Stimulated activated CD4-positive, alpha-beta T cell treated with anti-CD3 and anti-CD28 coated beads, Interleukin-1b, Interleukin-23, amount 100 ng/mL, for 24 hours (primary cell): ENCODE results near the gene LRP1.
A peak's percentile ranks its signal among the peaks of the same experiment; 100 is the strongest.

Source experiments
- DNase-seq, 4 experiments: peaks; one replicate each; pipeline ENCODE4 v3.0.0-alpha.2; 2020; ENCODE audit warnings: low read depth in 4 of 4, low spot score in 1 of 4

LRP1 gene

DNA sequence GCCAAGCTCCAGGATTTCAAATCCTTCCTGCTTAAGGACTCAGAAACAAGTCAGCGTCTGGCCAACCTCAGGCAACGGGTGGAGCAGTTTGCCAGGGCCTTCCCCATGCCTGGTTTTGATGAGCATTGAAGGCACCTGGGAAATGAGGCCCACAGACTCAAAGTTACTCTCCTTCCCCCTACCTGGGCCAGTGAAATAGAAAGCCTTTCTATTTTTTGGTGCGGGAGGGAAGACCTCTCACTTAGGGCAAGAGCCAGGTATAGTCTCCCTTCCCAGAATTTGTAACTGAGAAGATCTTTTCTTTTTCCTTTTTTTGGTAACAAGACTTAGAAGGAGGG lies 105.9 kb downstream of the LRP1 start:
- no peak for DNase-seq

DNA sequence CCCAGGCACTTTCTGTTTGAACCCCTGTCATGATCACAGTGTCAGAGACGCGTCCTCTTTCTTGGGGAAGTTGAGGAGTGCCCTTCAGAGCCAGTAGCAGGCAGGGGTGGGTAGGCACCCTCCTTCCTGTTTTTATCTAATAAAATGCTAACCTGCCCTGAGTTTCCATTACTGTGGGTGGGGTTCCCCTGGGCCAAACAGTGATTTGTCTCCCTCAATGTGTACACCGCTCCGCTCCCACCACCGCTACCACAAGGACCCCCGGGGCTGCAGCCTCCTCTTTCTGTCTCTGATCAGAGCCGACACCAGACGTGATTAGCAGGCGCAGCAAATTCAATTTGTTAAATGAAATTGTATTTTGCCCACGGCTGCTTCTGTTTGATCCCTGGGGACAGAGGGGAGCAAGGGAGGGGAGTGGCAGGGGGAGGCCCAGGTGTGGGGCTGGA lies 106.3 kb downstream of the LRP1 start:
- no peak for DNase-seq

DNA sequence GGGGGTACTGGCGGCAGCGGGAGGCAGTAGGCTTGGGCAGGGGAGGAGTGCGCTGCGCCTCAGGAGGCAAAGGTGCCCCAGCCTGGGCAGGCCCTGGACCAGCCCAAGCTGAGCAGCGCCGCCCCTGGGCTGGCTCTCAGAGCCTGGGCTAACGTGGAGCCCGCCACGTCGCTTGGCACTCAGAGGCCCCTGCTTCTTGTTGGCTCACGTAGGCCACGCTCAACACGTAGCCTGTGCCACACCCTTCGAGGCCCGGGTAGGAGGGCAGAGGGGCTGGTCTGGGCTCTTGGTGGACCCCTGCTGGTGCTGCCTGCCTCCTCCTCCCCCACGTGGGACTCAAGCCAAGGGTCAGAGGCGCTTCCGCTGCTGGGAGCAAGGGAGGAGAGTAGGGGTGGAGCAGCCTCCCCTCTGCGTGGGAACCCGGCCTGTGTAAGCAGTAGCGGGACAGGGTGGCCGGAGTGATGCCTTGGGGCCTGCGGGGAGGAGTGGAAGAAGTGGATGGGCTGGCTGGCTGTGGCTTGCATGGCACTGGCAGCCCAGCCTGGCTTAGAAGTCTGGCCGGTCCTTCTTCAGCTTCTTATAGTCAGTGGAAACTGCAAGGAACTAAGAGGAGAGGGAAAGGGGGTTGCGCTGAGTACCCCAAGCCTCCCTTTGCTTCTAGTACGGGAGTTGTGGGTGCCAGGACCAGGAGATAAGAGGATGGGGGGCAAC lies 106.9 kb downstream of the LRP1 start:
- DNase-seq, result no peak

DNA sequence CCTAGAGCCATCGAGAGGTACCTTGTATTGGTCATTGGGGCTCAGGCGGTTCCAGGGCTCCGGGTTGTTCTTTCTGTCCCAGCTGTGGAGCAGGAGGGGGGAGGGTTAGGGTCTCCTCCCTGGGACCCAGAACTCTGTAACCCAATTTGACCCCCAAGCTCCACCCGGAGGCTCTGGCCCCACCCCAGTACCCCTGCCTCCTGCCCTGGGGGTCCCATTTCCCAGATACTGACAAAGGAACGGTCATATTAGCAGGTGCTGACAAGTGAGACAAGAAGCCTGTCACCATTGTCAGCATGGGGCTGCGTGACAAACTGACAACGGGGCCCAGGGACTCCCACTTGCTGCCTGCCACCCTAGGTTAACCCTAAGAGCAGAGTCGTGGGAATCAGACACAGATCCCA lies 107.4 kb downstream of the LRP1 start:
- DNase-seq, result no peak

DNA sequence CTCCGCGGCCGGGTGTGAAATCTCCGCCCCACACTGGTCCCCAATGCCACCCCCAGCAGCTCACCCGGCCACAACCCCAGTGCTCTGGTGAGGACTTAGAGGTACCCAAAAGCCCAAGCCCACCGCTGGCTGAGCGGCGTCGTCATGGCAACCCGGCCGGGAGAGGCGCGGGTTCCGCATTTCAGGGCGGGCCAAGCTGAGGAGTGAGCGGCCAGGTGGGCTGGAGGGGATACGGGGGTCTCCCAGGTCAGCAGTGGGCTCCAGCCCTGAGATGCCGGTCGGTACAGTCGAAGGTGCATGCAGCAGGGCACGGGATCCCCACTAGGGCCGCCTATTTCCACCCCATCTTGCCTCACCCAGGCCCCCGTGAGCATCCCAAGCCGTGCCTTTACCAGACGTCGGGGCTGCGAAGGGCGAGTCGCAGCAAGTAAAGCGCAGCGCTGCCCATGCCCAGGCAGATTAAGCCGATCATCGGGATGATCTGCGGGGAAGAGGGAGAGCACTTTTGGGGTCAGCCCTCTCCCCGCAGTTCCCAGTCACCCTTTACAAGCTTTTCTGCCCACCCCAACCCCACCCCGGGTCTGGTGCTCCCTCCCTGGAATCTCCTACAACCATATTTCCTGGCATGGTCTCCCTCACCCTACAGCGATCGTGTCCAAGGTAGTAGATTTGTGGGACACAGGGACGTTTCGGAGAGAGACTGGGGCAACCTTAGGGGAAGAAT lies 108.1 kb downstream of the LRP1 start:
- DNase-seq, result no peak

DNA sequence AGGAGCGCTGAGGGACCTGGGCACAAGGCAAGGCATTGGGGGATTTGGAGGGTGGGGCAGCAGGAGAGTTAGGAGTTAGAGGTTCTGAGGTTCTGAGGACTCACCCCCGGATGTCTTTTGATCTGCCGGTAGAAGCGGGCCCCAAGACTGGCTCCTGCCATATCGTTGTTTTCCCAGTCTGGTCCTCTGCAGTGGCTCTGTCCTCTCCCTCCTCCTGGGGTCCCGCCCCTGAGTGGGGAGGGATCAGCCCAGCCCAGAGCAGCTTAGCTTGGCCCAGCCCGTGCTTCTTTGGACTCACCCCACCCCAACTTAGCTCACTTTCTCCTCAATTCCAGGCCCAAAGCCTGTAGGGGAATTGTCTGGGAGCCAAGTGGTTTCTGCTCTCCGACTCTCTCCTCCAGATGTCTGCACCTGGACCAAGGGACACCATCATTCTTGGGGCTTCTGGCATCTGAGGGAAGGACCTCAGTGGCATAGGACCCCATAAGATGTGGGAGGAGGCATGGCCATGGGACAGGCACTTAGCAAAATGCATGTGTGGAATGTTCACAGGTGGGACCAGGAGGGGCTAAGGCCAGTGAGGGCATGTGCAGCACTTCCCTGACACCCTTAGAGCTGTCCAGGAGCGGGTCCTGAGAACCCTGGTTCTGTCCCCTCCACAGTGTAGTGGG lies 108.8 kb downstream of the LRP1 start:
- no peak for DNase-seq

DNA sequence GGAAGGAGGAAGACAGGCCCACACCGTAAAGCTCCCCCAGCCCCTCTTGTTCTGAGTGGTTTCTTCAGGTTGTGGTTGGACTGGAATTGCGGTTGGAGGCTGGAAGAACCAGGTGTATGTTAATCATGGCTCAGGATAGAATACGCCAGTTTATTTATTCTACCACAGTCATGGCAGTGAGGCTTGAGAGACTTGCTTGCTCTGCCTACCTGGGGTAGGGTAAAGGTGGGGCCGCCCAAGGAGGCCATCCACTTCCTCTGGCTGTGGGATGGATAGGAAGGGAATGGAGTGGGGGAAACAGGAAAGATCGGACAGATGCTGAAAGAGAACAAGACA lies 109.3 kb downstream of the LRP1 start:
- DNase-seq, result no peak

DNA sequence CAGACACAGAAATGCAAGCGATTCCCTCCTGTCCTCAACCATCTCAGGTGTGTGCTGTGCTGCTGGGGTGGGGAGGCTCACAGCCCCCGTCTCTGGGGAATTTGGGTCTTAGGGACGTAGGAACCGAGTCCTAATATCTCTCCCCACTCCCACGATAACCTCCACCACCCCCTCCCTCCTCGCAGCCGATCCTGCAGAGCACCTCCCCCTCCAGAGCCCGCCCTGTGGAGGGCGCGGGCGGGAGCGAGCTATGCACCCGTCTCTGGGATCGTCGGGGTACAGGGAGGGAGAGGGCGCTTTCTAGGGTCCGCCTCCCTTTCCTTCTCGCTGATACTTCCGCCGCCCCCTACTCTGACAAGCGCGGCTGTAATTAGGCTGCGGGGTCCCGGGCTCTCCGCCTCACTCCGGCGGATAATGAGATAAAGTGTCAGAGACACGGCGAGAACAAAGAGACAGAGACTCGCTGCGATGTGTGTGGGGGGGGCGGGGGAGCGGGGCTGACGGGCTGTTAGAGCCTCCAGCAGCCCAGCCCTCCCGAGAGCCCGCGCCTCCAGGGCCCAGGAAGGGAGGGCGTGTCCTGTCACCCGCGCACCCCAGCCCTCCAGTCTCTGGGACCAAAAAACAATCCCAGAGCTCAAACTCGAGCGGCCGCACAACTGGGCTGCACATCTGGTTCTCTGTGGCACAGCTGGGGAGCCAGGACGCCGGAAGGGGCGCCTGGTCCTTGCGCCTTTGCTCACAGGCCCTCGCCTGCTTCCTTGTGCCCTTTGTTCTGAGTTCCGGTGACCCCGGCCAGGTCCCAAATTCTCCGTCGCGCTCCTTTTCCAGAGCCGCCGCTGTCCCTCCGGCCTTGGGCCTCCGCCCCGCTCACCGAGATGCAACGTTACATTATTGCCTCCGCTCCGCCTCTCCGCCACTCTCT lies 109.9 kb downstream of the LRP1 start:
- DNase-seq, result no peak

DNA sequence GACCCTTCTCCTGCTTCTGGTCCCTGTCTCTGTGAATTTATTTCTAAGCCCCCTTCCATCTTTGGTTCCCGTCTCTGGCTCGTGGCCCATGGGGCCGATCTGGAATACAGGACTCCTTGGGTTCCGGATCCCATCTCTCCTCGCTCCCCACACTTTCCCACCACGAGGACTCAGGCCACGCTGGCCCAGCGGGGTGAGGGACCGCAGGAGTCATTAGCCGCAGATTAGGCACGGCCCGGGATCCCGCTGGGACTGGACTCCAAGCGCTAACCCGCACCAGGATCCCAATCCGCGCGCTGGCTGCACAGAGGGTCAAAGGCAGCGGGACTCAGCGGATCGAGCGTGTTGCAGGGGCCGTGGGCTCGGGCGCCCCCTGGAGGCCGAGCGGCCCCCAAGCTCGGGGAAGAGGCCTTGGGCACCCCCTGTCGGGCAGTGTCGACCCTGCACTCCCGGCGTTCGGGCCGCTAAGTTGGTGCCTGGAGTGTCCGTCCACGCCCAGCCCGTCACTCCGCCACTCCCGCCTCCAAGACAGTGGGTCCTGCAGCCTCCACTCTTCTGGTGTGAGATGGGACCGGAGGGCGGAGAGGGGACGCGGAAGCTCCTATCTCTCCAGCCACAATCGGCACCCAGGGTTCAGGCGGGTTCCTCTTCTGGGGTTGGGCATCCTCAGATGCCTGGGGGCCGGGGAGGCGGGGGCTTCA lies 110.7 kb downstream of the LRP1 start:
- DNase-seq, result peak; percentile 71 to 81 (median 78)

DNA sequence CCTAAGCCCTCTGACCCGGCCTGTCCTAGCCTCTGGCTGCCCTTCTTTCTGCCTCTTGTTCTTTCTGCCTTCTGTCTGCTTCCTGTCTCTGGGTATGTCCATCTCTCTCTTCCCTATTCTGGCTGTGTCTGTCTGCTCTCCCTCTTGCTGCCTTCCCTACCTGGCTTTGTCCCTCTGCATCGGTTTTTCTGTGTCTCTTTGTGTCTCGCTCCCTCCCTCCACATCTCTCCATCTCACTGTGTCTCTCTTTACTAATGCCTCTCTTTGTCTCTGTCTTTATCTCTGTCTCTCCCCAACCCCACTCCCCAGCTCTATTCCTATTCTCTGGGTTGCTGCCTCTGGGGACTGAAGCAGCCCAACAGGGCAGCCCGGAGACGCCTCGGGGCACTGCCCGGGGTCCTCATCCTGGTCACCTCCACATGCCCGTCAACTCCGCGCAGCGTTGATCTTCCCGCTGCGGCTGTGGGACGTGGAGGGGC lies 111.3 kb downstream of the LRP1 start:
- no peak for DNase-seq

DNA sequence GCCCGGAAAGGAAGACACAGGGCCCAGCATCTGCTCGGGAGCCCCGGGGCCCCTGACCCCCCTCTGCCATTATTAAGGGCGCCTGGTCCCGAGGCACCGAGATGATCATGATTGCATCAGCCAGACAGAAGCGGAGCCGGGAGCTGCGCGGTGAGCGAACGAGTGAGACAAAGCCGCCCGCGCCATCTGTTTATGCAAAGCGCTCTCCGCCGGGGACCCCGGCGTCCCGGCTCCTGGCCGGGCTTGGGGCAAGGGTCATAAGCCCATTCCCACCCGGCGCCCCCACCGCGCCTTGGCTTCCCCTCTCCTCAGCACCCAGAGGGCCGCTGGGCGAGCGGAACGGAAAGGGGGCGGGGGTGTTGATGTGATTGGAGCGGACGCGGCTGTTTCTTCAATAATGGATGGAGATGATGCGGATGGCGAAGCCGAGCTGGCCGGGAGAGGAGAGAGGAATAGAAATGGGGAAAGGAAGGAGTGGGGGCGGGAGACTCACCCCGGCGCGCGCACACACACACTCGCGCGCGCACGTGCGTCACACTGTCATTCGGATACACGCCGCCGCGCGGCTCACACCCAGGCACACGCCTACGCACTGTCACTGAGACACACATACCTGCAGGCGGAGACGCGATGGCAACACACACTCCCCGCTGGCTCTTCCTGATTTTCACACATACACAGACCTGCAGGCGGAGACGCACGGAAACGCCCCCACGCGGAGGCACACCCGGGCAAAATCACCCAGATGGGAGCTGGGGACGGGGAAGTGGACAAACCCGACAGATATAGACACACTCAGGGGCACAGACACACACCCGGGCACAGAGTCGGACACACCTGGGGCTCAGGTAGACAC lies 112.0 kb downstream of the LRP1 start:
- peak in 1 of 4 experiments; percentile 77 for DNase-seq

DNA sequence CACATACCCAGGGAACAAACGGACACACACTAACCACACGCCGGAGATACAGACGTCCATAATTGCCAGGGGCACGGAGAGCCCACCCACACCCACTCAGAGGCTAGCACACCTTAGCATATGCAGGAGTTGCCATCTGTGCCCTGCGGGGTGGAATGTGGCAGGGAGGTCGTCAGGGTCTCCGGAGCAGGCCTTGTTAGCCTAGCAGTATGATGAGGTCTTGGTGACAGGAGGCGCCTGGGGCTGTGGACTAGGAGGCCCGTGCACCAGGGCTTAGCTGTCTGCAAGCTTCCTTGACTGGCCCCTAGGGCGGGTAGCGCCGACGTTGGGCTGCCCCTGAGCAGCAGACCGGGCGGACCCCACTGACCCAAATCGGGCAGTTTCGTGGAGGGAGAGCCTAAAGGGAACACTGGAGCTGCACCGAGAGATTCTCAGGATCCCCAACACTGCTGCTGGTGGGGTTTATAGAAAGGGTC lies 112.7 kb downstream of the LRP1 start:
- DNase-seq, result no peak

DNA sequence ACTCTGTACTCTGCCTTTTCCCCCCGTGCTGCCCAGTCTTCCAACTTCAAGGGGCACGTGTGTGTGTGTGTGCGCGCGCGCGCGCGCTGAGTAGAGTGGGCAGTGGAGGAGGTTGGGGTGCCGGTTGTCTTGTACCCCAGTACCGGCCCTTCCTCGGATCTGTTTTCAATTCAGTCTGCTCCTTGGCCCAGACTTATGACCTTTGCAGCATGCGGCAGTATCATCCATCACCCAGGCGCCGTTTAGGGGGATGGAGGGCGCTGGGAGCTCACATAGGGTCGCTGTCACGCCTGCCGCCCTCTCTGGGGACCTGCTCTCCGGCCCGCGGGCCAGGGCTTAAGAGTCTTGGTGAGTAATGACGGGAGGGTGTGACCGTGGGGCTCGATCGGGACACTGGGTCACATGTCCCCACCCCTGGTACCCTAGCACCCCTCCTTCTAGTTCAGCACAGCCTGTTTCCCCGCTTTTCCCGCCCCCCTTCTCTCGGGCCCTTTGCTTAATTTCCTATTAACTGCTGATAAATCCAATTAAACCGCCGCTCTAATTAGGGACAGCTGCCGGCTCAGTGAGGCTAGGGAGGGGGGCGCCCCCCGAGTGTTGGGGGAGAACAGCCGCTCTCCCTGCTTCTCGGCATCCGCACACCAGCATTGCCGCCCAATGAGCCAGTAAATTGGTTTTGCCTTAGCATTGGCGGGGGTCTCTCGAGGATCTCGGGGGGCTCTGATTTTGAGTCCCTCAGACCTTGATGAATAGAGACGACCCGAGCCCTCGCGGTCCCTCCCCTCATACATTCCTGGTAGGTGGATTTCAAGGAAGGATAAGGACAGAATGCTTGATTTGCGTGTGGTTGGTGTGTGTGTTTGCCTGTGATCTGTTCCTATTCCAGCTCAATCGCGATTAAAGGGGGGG lies 113.4 kb downstream of the LRP1 start:
- DNase-seq, result no peak

DNA sequence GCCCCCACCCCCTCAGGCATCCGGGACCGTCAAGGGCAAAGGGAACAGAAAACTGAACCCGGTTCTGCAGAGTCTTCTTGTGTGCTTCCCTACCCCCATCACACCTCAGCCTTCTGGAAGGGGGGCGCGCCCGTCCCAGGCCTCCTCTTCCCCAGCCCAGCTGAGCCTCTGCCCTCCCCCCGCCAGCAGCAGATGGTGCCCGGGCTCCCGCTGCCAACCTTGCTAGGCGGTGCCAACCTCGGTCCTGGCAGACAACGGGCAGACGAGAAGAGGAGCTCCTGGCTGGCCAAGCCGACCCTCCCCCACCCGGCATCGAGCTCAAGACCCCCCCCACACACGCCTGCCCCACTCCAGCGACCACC lies 114.0 kb downstream of the LRP1 start:
- no peak for DNase-seq

DNA sequence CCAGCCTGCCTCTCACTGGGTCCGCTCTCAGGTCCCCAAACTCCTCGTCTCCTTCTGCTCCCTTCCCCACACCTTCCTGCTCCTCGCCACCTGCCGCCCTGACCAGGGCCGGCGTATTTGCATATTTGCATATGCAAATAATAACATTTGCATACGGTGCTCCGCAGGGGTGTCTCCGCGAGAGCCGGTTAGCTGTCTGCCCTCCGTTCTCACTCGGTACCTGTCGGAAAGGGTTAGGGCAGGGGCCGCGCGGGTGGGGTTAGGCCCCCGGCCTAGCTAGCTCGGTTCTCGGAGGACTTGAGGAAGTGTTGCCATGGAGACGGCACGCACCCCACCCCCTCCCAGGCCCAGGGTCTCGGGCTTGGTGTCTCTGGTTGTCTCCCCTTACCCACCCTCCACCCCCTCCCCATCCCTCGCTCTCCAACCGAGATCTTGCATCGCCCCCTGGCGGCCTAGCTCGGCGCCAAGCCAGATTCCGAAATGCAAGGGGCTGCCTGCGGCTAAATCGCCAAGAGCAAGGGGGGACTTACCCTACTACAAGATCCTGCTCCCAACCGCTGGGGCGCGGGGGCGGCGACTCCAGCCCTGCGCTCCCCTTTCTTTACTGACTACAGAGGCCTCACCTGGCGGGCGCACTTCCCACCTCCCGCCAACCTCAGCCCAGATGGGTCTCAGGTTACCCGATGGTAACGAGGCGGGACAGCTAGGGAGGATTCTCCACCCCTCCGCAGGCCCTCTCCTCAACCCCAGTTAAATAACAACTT lies 114.6 kb downstream of the LRP1 start:
- peak in 1 of 4 experiments; percentile 52 for DNase-seq

DNA sequence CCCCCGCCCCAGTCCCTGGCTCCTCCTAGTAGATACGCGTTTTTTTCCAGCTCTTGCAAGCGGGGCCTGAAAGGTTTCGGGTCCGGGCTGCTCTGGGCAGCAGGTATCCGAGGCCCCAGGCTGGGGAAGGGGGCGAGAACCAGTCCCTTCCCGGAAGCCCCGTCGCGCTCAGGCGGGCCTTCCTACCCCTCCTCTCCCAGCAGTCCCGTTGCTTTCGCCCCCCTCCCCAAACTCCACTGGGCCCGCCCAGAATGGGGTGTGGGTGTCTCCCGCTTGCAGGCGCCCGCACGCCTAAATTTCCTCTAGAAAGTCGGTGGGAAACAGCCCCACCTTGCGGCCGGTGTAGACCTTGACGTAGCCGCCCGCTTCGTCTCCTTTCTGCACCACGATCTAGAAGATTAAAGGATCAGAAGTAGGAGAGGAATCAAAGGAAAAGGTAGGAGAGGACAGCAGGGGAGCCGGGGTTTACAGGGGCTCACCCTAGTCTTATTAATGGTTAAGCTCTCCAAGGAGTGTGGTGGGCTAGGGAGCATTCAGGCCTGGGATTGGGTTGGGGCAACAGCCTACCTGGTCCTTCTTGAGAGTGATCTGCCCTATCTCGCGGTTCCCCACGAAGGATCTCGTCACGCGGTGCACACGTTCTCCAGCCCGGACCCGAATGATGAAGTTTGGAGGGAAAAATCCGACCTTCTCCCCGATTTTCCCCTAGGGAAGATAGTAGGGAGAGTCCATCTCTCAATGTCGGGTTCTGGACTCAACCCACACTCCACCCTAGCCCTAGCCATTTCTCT lies 115.4 kb downstream of the LRP1 start:
- DNase-seq, result peak; percentile 66 to 76 (median 74)

DNA sequence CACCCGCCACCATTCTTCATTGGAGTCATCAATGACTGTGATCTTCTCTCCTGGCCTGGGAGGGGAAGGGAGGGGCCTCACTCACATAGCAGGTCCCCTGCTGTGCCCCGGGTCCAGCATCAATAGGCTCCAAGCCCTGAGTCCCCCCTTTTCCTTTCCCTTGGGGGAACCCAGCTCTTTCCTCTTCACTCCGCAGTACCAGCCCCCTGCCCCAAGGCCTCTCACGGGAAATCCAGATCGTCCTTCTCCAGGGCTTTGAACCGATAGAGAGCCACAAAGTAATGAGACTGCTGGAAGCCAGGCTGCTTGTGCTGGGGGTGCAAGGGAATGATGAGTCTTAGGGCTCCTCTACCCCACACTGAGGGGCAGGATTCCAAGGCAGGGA lies 116.0 kb downstream of the LRP1 start:
- DNase-seq, result no peak
